Ovary (tissue), 3 donors: ENCODE results near the gene SF3A1.

Source experiments
- EP300 ChIP-seq: sonication (generic); formaldehyde crosslinking; IDR thresholded peaks from one replicate; pipeline ENCODE4 v1.6.1; 2017; ENCODE audit warnings: antibody characterized with exemption
- TF ChIP-seq, protein P1 (sequence below), 3 donors: fragments of 450-650 bp in 2 of 3; fragments of 200-600 bp in 1 of 3; IDR thresholded peaks; one replicate each; pipeline versions ENCODE4 v1.5.1 to v1.8.0; 2016 to 2022; ENCODE audit warnings: antibody characterized with exemption in 3 of 3, mild to moderate bottlenecking in 1 of 3
- donor health status: DM: no; HTN: no; CAD: no.

- no peak for TF ChIP-seq EP300
- TF ChIP-seq, protein P1, sequence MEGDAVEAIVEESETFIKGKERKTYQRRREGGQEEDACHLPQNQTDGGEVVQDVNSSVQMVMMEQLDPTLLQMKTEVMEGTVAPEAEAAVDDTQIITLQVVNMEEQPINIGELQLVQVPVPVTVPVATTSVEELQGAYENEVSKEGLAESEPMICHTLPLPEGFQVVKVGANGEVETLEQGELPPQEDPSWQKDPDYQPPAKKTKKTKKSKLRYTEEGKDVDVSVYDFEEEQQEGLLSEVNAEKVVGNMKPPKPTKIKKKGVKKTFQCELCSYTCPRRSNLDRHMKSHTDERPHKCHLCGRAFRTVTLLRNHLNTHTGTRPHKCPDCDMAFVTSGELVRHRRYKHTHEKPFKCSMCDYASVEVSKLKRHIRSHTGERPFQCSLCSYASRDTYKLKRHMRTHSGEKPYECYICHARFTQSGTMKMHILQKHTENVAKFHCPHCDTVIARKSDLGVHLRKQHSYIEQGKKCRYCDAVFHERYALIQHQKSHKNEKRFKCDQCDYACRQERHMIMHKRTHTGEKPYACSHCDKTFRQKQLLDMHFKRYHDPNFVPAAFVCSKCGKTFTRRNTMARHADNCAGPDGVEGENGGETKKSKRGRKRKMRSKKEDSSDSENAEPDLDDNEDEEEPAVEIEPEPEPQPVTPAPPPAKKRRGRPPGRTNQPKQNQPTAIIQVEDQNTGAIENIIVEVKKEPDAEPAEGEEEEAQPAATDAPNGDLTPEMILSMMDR (IDR thresholded peaks at IDR 0.05): no peak
These were observed 7.9 kb downstream of the SF3A1 start for GRCh38 chr22:30348809-30349208.
